Astrocyte (in vitro differentiated cells and primary cell): ENCODE results near the gene SBDS.
"Not testable (repeated sequence)": the region's sequence is repeated elsewhere in the genome, so short reads cannot be mapped to it uniquely, and the experiment has no call there.

ENCODE experiments used
- CTCF ChIP-seq: IDR thresholded peaks from 2 replicates; pipeline ENCODE4 v1.5.1; 2011; ENCODE audit warnings: low read depth, mild to moderate bottlenecking, inconsistent platforms, low read length, moderate library complexity; ENCODE audit not compliant: insufficient read depth
- EZH2 ChIP-seq: IDR thresholded peaks from 2 replicates; pipeline ENCODE4 v1.6.1; 2012; ENCODE audit warnings: mild to moderate bottlenecking, low read length, inconsistent platforms; ENCODE audit not compliant: insufficient read depth

GRCh38 chr7:66980336-66980735 is 15.1 kb downstream of the SBDS start:
- not testable (repeated sequence) for TF ChIP-seq CTCF, EZH2
